ENCODE data around the gene CFAP410.

Gene CFAP410

GRCh38 chr21:44338971-44339910 is at the start of gene CFAP410:
TSS of gene CFAP410 (minus strand) at chr21:44339390. CDS start at chr21:44339194, 196 bp downstream.
- peak; percentile 91 to 94 for ATAC-seq

DNA sequence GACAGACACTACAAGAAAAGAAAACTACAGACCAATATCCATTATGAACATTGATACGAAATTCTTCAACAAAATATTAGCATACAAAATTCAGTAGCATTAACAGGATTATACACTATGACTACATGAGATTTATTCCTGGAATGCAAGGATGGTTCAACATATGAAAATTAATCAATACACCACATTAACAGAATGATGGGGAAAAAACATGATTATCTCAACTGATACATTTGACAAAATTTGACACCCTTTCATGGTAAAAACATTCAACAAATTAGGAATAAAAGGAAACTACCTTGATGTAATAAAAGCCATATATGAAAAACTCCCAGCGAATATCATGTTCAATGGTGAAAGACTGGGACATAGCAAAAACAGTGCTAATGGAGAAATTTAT is 45.8 kb upstream of the CFAP410 start:
- no peak for ATAC-seq

DNA sequence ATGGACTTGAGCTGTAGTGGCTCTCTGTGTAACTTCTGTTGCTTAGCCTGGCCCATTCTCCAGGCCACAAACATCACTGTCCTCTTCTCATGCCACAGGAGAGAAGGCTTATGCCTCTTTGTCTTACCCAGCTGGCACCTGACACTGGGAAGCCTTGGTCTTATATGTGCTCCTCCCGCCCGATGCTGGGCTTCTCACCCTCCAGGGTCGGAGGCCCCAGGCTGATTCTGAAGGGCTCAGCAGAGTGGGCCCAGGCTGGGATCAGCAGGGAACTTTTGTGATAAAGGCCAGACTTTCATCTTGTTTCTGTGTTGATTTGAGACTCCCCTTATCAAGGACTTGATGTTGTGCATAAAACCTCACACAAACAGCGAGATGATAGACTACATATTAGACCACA is 44.0 kb upstream of the CFAP410 start:
- ATAC-seq = no peak

DNA sequence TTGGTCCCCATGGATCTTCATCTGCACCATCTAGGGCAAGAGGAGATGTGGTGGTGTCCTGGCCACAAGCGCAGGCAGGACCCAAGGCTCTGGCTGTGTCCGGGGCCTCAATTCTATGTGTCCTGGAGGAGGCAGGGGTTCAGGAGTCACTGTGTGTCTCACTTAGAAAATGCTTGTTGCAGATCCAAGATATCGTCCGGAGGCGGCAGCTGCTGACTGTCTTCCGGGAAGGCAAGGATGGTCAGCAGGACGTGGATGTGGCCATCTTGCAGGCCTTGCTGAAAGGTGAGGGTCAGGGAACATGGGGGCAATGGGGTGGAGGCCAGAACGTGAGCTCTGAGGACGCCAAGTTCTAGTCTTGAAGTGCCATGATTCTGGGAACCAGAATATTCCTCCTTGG is 43.3 kb upstream of the CFAP410 start:
- ATAC-seq = no peak

DNA sequence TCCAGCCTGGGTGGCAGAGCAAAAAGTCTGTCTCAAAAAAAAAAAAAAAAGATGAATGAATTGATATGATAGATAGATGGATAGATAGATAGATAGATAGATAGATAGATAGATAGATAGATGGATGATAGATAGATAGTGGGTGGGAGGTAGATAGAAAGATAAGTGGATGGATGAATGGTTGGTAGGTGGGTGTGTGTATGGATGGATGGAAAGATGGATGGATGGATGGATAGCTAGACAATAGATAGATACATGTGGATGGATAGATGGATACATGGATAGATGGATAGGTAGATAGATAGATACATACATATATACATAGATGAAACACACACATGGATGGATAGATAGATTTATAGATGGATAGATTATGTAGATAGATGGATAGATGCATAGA is 42.7 kb upstream of the CFAP410 start:
- ATAC-seq = no peak

DNA sequence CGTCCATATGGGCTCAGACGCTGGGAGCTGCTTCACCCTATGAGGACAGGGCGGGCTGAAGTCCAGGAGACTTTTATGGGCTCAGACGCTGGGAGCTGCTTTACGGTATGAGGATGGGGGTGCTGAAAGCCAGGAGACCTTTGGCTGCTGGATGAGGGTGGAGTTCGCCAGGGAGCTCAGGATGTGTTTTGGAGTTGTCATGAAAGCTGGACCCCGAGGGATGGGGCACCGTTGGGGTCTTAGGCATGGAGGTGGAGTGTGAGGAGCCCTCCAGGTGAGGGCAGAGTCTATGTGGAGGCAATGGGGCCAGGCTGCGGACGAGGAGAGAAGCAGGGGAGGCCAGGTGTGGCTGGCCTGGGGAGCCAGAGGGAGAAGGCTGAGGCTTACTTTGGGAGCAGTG is 41.7 kb upstream of the CFAP410 start:
- ATAC-seq = no peak

- ATAC-seq = no peak
Observed at GRCh38 chr21:44379991-44380865, 41.0 kb upstream of the CFAP410 start.

DNA sequence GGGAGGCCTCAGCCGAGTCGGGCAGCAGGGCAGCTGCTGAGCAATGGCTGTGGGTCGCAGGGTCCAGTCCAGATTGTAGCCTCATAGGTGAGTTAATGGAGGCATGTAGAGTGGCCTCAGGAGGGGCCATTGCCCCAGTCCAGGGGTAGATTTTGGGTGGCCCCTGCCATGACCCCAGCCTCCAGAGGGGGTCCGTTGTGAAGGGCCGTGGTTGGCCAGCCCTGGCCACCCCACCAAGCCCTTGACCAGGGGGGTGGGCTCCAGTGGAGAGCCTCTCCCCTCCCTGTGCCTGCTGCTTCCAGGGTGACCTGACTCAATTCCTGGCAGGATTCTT is 40.3 kb upstream of the CFAP410 start:
- ATAC-seq = no peak

DNA sequence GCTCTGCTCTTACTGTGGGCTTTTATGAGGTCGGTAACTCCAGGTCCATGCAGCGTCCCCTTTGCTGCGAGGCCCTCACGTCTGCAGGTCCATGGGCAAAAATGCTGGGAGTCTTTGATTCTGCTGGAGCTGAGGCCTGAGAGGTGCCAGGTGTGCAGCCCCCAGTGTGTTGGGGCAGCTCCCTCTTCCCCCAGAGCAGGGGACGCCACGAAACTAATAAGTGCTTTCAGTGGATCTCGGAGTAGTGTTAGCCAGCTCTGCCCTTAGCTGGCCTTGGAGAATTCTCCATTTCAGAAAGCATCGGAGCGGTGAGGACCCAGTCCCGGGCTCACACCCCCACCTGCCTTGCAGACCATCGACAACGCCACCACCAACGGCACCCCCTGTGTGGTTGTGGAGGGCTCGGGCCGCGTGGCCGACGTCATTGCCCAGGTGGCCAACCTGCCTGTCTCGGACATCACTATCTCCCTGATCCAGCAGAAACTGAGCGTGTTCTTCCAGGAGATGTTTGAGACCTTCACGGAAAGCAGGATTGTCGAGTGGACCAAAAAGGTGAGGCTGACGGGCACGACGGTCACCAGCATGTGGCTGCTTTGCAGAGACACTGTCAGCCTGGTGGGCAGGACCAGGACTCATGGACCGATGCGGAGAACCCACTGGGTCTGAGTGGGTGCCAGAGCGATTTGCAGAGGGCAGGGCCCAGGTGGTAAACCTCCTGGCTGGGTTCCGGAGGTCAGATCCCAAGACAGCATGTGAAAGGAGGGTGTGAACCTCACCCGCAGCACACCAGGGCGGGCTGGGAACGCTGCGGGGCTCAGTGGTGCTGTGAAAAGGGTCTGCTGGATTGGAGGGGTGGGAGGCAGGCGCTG is 39.7 kb upstream of the CFAP410 start:
- ATAC-seq = no peak

GRCh38 chr21:44377922-44378645 is 38.9 kb upstream of the CFAP410 start:
- ATAC-seq = no peak

- ATAC-seq = no peak
Observed at GRCh38 chr21:44377201-44377921, 38.2 kb upstream of the CFAP410 start.

GRCh38 chr21:44376606-44377005 is 37.4 kb upstream of the CFAP410 start:
- ATAC-seq = no peak

DNA sequence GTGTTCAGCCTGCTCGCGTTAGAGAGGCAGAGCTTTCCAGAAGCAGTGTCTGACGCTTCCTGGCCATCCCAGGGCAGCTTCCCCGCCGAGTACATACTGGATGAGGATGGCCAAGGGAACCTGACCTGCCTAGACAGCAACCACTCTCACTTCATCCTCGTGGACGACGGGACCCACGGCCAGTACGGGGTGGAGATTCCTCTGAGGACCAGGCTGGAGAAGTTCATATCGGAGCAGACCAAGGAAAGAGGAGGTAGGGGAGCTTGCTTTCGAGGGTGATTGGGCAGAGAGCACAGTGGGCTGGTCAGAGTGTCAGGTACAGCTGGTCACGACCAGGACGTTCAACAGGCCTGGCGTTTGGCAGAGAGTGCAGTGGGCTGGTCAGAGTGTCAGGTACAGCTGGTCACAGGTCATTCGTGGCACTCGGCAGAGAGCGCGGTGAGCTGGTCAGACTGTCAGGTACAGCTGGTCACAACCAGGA is 36.6 kb upstream of the CFAP410 start:
- ATAC-seq = no peak

DNA sequence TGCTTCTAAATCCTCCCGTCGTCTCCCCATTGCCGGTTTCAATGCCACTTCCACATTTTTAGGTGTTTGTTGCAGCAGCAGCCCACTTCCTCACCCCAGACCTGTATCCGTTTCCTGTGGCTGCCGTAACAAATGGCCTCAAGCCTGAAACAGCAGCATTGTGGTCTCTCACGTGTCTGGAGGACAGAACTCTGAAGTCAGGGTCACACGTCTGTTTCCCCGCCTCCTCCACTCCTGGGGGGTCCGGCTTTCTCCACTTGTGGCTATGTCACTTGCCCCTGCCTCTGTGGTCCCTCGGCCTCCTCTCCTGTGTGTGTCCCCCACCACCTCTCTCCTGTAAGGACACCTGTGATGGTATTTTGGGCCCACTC is 36.1 kb upstream of the CFAP410 start:
- ATAC-seq = no peak

GRCh38 chr21:44374601-44375280 is 35.6 kb upstream of the CFAP410 start:
- ATAC-seq = no peak

- ATAC-seq = no peak
Observed at GRCh38 chr21:44372616-44373015, 33.4 kb upstream of the CFAP410 start.

GRCh38 chr21:44371596-44371995 is 32.4 kb upstream of the CFAP410 start:
- ATAC-seq = no peak

GRCh38 chr21:44370786-44371410 is 31.7 kb upstream of the CFAP410 start:
- no peak for ATAC-seq

DNA sequence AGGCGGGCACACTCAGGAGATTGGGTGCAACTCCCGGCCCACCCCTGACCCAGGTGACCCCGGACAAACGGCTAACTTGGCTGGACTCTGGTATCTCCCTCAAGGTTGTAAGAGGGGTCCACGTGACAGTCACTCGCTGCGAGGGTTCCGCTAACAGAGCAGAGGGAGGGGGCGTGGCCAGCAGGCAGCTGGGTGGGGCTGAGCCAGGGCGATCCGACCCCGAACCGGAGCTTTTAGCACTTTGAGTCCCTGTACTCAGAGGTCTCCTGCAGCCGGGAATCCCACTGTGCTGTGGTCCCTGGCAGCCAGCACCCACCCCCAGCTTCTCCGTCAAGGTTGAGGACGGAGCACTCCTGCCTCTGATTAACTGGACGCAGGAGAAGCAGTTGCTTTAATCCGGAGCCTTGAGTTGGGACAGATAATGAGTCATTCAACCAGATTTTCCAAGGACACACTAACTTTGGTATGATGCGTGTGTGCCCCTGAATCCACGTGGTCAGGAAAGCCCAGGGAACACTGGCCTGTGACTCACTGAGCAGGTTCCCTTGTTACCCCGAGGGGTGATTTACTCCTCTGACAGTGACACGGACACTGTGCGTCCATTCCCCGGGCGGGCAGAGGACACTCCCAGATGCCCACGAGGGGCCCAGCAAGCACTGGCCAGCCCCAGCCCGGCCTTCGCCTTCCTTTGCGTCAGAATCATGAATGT is 31.0 kb upstream of the CFAP410 start:
- ATAC-seq = no peak
